HepG2 (cell line): Measurements from ENCODE around the gene FRMD5. TPM values are rescaled to one million over a fixed set of nuclear protein-coding genes. Genes with fewer than 3 reads are reported as not detected.

ENCODE experiments used
- ATAC-seq: fragments of 200-7000 bp; cut with Tn5 transposase; 3 replicates; pipeline ENCODE4 v1.9.1; 2020; ENCODE audit warnings: mild to moderate bottlenecking, moderate library complexity
- BruUV-seq: library from RNA; stranded (reverse); fragments of 400-500 nt; replicated peaks from 2 replicates; lab custom pipeline; 2021; lab: Mats Ljungman, UMichigan
- CTCF ChIA-PET: fragments of 300-600 bp; formaldehyde crosslinking; extraction: SDS; loops from one replicate; lab custom pipeline; 2021; ENCODE audit warnings: low total read pairs, inconsistent platforms, low intra/inter-chr PET ratio; lab: Yijun Ruan, JAX
- POLR2A ChIA-PET: fragments of 350-600 bp; sonication (Branson Sonifier 250); formaldehyde crosslinking; loops from one replicate; lab custom pipeline; 2020; ENCODE audit warnings: antibody characterized with exemption, inconsistent platforms; lab: Yijun Ruan, JAX
- DNase-seq: peaks from one replicate; pipeline ENCODE4 v3.0.0-alpha.2; 2015; ENCODE audit warnings: low spot score
- FAIRE-seq: peaks from 3 replicates; lab custom pipeline; 2011; peaks lifted over from hg19 to GRCh38; lab: Jason Lieb, UNC
- H2AFZ ChIP-seq: one replicate; pipeline ENCODE4 v1.6.1; 2011; ENCODE audit warnings: low read length, inconsistent platforms
- H3K27ac ChIP-seq: fragments of 300-600 bp; 3 replicates; pipeline ENCODE4 v1.8.0; 2011; ENCODE audit warnings: mixed run types, mild to moderate bottlenecking, mixed read lengths, low read length, inconsistent platforms; ENCODE audit not compliant: insufficient read depth; ENCODE audit errors: extremely low read length
- H3K27me3 ChIP-seq, 2 experiments: fragments of 200-600 bp in 1 of 2; 2 replicates in 1 of 2; 3 replicates in 1 of 2; pipeline versions ENCODE4 v1.6.0 to v1.8.0; 2011; ENCODE audit warnings: low read length in 2 of 2, mild to moderate bottlenecking in 2 of 2, moderate library complexity in 2 of 2, inconsistent platforms in 1 of 2; ENCODE audit not compliant: insufficient read depth in 2 of 2, control insufficient read depth in 1 of 2
- H3K36me3 ChIP-seq, 2 experiments: fragments of 200-600 bp in 1 of 2; replicated peaks in 1 of 2; 2 replicates in 1 of 2; 3 replicates in 1 of 2; pipeline versions ENCODE4 v1.5.1 to v1.8.0; 2011; ENCODE audit warnings: low read length in 2 of 2, inconsistent platforms in 1 of 2; ENCODE audit not compliant: insufficient read depth in 2 of 2, control insufficient read depth in 1 of 2
- H3K4me1 ChIP-seq: 2 replicates; pipeline ENCODE4 v1.5.1; 2012; ENCODE audit warnings: low read length, inconsistent platforms; ENCODE audit not compliant: insufficient read depth
- H3K4me2 ChIP-seq: 2 replicates; pipeline ENCODE4 v1.6.0; 2011; ENCODE audit warnings: low read depth, low read length, inconsistent platforms
- H3K4me3 ChIP-seq, 3 experiments: fragments of 200-600 bp in 1 of 3; sonication (generic), shearing (Covaris generic) in 1 of 3; replicated peaks in 1 of 3; 2 replicates each; pipeline ENCODE4 v1.5.1; 2011 to 2016; ENCODE audit warnings: low read length in 3 of 3, inconsistent platforms in 2 of 3, low read depth in 2 of 3, mild to moderate bottlenecking in 2 of 3, control low read depth in 1 of 3, mixed read lengths in 1 of 3; ENCODE audit not compliant: insufficient read depth in 1 of 3
- H3K79me2 ChIP-seq: one replicate; pipeline ENCODE4 v1.6.1; 2011; ENCODE audit warnings: low read length, inconsistent platforms; ENCODE audit not compliant: insufficient read depth
- H3K9ac ChIP-seq: 2 replicates; pipeline ENCODE4 v1.6.0; 2011; ENCODE audit warnings: mild to moderate bottlenecking, low read depth, low read length, inconsistent platforms; ENCODE audit not compliant: insufficient read depth
- H3K9me3 ChIP-seq: 2 replicates; pipeline ENCODE4 v1.5.1; 2012; ENCODE audit warnings: mild to moderate bottlenecking, low read length
- H4K20me1 ChIP-seq: 2 replicates; pipeline ENCODE4 v1.6.0; 2011; ENCODE audit warnings: inconsistent platforms, mild to moderate bottlenecking, low read length, moderate library complexity; ENCODE audit not compliant: insufficient read depth
- ARNT ChIP-seq: fragments of 450-650 bp; IDR thresholded peaks from 2 replicates; pipeline ENCODE4 v1.6.1; 2017
- HNF4G ChIP-seq, 2 experiments: sonication (generic) in 1 of 2; formaldehyde crosslinking in 1 of 2; IDR thresholded peaks; 2 replicates each; pipeline versions ENCODE4 v1.4.0 to v1.6.1; 2011 to 2020; ENCODE audit warnings: borderline replicate concordance in 2 of 2, low read depth in 2 of 2, mild to moderate bottlenecking in 2 of 2, low read length in 1 of 2, missing genetic modification reagents in 1 of 2, moderate library complexity in 1 of 2
- PAXIP1 ChIP-seq: sonication (generic); formaldehyde crosslinking; conservative IDR thresholded peaks from 2 replicates; pipeline ENCODE4 v1.4.0; 2020; ENCODE audit warnings: mild to moderate bottlenecking, missing genetic modification reagents, moderate library complexity
- POGK ChIP-seq: sonication (generic); formaldehyde crosslinking; conservative IDR thresholded peaks from 2 replicates; pipeline ENCODE4 v1.8.0; 2022; ENCODE audit warnings: mild to moderate bottlenecking, moderate library complexity, missing genetic modification reagents
- SCMH1 ChIP-seq: sonication (generic); formaldehyde crosslinking; IDR thresholded peaks from 2 replicates; pipeline ENCODE4 v1.9.0; 2021; ENCODE audit warnings: missing genetic modification reagents, mild to moderate bottlenecking, borderline replicate concordance
- ZMYM2 ChIP-seq: sonication (generic); formaldehyde crosslinking; IDR thresholded peaks from 2 replicates; pipeline ENCODE4 v1.8.0; 2022; ENCODE audit warnings: mild to moderate bottlenecking, missing genetic modification reagents
- ZNF180 ChIP-seq: sonication (generic); formaldehyde crosslinking; IDR thresholded peaks from 2 replicates; pipeline ENCODE4 v1.4.0; 2020; ENCODE audit warnings: low read depth, missing genetic modification reagents, borderline replicate concordance
- ZNF235 ChIP-seq: sonication (generic); formaldehyde crosslinking; IDR thresholded peaks from 2 replicates; pipeline ENCODE4 v1.8.1; 2023; ENCODE audit warnings: mild to moderate bottlenecking, missing genetic modification reagents, borderline replicate concordance
- ZNF329 ChIP-seq: sonication (generic); formaldehyde crosslinking; IDR thresholded peaks from 2 replicates; pipeline ENCODE4 v1.9.0; 2021; ENCODE audit warnings: low read depth, mild to moderate bottlenecking, missing genetic modification reagents
- ZNF33B ChIP-seq: sonication (generic); formaldehyde crosslinking; IDR thresholded peaks from 2 replicates; pipeline ENCODE4 v1.5.1; 2020; ENCODE audit warnings: mild to moderate bottlenecking, missing genetic modification reagents
- ZNF576 ChIP-seq: sonication (generic); formaldehyde crosslinking; IDR thresholded peaks from 2 replicates; pipeline ENCODE4 v1.4.0; 2020; ENCODE audit warnings: mild to moderate bottlenecking, missing genetic modification reagents
- ZNF7 ChIP-seq: IDR thresholded peaks from 2 replicates; pipeline ENCODE4 v1.6.1; 2016; ENCODE audit warnings: missing biosample characterization, missing genetic modification reagents
- ZSCAN25 ChIP-seq: sonication (generic); formaldehyde crosslinking; IDR thresholded peaks from 2 replicates; pipeline ENCODE4 v1.8.0; 2022; ENCODE audit warnings: mild to moderate bottlenecking, missing genetic modification reagents
- WGBS: methylation state at CpG from one replicate; pipeline ENCODE4 v1.1.6; 2017; ENCODE audit warnings: low lambda C conversion rate; 5-methylcytosine and 5-hydroxymethylcytosine counted together
- in situ Hi-C: cut with HindIII; loops from 2 replicates; pipeline ENCODE4 v1.10.0; 2017; ENCODE audit warnings: low pct_unique_long_range_greater_than_20kb; ENCODE audit not compliant: extremely low pct_ligation_motif_present
- intact Hi-C: fragments of 100-400 bp; cut with micrococcal nuclease; formaldehyde crosslinking; loops from one replicate; pipeline ENCODE4 v1.10.0; 2022; ENCODE audit not compliant: unreplicated experiment
- polyA plus RNA-seq, 8 experiments: library from polyadenylated mRNA; depleted of rRNA in 3 of 8; stranded (reverse) in 7 of 8; unstranded in 1 of 8; fragments of >200 nt; fragmentation: Illumina TruSeq in 4 of 8; extraction: Trizol in 4 of 8; gene quantifications; 2 replicates each; pipeline versions ENCODE4 v1.2.1 to v1.2.3, GENCODE V29; 2011 to 2016; ENCODE audit warnings: low read depth in 4 of 8, missing spikeins in 1 of 8, mixed read lengths in 1 of 8; ENCODE audit not compliant: insufficient read depth in 1 of 8
- total RNA-seq, 5 experiments: library from RNA; depleted of rRNA; stranded (reverse); fragments of >200 nt; fragmentation: Illumina TruSeq; extraction: Trizol; gene quantifications; 2 replicates each; pipeline ENCODE4 v1.2.3, GENCODE V29; 2016; ENCODE audit warnings: low read depth in 1 of 5
- TF ChIP-seq, protein P1 (sequence below): sonication (generic); formaldehyde crosslinking; IDR thresholded peaks from 2 replicates; pipeline ENCODE4 v1.8.0; 2022; ENCODE audit warnings: mild to moderate bottlenecking, missing genetic modification reagents, moderate library complexity
- TF ChIP-seq, protein P2 (sequence below): sonication (generic); formaldehyde crosslinking; IDR thresholded peaks from 2 replicates; pipeline ENCODE4 v1.9.0; 2021; ENCODE audit warnings: missing genetic modification reagents, borderline replicate concordance

FRMD5 gene
- total and polyA plus RNA-seq, 2 of the 13 experiments (the other 11 are each of a cell fraction or from before 2014, with no cell fraction given): 0.93 to 1.5 TPM

DNA sequence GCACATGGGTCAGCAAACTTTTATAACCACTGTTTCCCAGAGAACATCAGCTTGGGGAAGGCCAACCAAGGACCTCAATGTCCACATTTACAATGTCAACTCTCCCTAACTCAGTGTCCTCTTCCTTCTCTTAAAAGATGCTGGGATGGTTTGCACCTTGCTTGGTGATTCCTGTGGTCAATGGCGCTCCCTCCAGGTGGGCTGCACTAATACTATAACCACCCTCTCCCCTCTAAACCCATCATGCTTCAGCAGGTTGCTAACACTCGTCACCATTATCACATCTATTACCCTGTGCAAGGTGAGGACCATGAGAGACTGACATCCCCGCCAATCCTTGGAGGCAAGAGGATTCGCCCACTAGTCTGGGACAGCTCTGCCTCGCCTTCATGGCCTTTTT is 65.2 kb downstream of the FRMD5 start:
- DNase-seq (no peak), ATAC-seq (no peak), FAIRE-seq (no peak)
- Histone ChIP-seq H3K9me3 (no peaks in the 10 kb centered on the region), H3K27me3 (no peaks in the 10 kb centered on the region), H3K4me1 (no peaks in the 10 kb centered on the region), H3K79me2 (no peaks in the 10 kb centered on the region), H3K36me3 (no peaks in the 10 kb centered on the region), H2AFZ (no peak overlapping the region), H4K20me1 (no peaks in the 10 kb centered on the region), H3K9ac (no peak overlapping the region), H3K4me3 (no peak overlapping the region), H3K27ac (no peak overlapping the region), H3K4me2 (no peak overlapping the region)
- no TSS peak for BruUV-seq
- ChIA-PET POLR2A (no interaction called here), CTCF (no interaction called here)
- in situ Hi-C loops: no loop called here
- WGBS: 17% methylated on average over 5 of the region's 5 CpGs
- intact Hi-C loops: no loop called here
- TF ChIP-seq PAXIP1: no peak
- no peak for TF ChIP-seq ZNF7 (CRISPR knock-in tag)
- no peak for TF ChIP-seq ZNF235
- no peak for TF ChIP-seq ZNF180
- no peak for TF ChIP-seq ZSCAN25 (CRISPR knock-in tag)
- no peak for TF ChIP-seq ZMYM2 (CRISPR knock-in tag)
- TF ChIP-seq POGK: no peak
- TF ChIP-seq SCMH1 (CRISPR knock-in tag): no peak
- no peak for TF ChIP-seq ZNF329 (CRISPR knock-in tag)
- TF ChIP-seq ZNF33B (CRISPR knock-in tag): no peak
- no peak for TF ChIP-seq HNF4G (IDR thresholded peaks at IDR 0.05; ENCODE audit: borderline replicate concordance, low read depth, low read length)
- no peak for TF ChIP-seq HNF4G (CRISPR knock-in tag; IDR thresholded peaks at IDR 0.05; ENCODE audit: borderline replicate concordance, low read depth)
- no peak for TF ChIP-seq ZNF576 (CRISPR knock-in tag)
- TF ChIP-seq, protein P1, sequence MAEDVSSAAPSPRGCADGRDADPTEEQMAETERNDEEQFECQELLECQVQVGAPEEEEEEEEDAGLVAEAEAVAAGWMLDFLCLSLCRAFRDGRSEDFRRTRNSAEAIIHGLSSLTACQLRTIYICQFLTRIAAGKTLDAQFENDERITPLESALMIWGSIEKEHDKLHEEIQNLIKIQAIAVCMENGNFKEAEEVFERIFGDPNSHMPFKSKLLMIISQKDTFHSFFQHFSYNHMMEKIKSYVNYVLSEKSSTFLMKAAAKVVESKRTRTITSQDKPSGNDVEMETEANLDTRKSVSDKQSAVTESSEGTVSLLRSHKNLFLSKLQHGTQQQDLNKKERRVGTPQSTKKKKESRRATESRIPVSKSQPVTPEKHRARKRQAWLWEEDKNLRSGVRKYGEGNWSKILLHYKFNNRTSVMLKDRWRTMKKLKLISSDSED (CRISPR knock-in tag): no peak
- no peak for TF ChIP-seq ARNT
- TF ChIP-seq, protein P2, sequence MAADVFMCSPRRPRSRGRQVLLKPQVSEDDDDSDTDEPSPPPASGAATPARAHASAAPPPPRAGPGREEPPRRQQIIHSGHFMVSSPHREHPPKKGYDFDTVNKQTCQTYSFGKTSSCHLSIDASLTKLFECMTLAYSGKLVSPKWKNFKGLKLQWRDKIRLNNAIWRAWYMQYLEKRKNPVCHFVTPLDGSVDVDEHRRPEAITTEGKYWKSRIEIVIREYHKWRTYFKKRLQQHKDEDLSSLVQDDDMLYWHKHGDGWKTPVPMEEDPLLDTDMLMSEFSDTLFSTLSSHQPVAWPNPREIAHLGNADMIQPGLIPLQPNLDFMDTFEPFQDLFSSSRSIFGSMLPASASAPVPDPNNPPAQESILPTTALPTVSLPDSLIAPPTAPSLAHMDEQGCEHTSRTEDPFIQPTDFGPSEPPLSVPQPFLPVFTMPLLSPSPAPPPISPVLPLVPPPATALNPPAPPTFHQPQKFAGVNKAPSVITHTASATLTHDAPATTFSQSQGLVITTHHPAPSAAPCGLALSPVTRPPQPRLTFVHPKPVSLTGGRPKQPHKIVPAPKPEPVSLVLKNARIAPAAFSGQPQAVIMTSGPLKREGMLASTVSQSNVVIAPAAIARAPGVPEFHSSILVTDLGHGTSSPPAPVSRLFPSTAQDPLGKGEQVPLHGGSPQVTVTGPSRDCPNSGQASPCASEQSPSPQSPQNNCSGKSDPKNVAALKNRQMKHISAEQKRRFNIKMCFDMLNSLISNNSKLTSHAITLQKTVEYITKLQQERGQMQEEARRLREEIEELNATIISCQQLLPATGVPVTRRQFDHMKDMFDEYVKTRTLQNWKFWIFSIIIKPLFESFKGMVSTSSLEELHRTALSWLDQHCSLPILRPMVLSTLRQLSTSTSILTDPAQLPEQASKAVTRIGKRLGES (CRISPR knock-in tag): no peak
